ENCODE results near the gene SAMD4B.

The SAMD4B gene

DNA sequence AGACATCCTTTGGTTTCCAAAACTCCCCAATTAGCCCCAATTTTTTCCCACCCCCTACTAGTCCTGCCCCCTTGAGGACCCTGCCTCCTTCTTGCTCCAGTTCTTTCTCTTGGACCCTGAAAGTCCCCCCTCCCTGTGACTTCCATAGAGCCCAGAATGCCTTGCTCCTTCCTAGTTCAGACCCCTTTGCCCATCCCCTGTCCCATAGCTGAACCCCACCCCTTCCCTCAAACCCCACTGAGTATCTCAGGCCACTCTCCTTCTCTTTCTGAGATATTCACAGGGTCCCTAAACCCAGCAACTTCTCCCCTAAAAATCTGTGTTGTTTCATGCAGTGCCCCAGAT, 20.4 kb upstream of the SAMD4B start:
- TF ChIP-seq, protein P1, sequence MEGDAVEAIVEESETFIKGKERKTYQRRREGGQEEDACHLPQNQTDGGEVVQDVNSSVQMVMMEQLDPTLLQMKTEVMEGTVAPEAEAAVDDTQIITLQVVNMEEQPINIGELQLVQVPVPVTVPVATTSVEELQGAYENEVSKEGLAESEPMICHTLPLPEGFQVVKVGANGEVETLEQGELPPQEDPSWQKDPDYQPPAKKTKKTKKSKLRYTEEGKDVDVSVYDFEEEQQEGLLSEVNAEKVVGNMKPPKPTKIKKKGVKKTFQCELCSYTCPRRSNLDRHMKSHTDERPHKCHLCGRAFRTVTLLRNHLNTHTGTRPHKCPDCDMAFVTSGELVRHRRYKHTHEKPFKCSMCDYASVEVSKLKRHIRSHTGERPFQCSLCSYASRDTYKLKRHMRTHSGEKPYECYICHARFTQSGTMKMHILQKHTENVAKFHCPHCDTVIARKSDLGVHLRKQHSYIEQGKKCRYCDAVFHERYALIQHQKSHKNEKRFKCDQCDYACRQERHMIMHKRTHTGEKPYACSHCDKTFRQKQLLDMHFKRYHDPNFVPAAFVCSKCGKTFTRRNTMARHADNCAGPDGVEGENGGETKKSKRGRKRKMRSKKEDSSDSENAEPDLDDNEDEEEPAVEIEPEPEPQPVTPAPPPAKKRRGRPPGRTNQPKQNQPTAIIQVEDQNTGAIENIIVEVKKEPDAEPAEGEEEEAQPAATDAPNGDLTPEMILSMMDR (IDR thresholded peaks at IDR 0.05; ENCODE audit: extremely low read depth, missing control alignments), result no peak
- DNase-seq (ENCODE audit: low spot score), result no peak

DNA sequence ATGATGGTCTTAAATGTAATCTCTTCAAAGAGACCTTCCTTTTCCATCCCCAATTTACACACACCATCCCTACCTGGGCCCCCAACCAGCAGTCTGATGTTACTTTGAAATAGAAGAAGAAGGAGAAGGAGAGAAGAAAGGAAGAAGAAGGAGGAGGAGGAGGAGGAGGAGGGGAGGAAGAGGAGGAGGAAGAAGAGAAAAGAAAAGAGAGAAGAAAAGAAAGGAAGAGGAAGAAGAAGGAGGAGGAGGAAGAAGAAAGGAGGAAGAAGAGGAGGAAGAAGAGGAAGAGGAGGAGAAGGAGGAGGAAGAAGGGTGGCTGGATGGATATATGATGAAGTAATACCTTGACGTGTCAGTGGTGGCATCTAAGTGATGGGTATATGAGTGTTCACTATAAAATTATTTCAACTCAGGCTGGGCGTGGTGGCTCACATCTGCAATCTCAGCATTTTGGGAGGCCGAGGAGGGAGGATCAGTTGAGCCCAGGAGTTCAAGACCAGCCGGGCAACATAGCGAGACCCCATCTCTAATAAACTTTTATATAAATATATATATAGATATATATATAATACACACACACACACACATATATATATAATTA, 17.9 kb upstream of the SAMD4B start:
- TF ChIP-seq, protein P1 (IDR thresholded peaks at IDR 0.05; ENCODE audit: extremely low read depth, missing control alignments), result no peak
- DNase-seq (ENCODE audit: low spot score), result no peak

DNA sequence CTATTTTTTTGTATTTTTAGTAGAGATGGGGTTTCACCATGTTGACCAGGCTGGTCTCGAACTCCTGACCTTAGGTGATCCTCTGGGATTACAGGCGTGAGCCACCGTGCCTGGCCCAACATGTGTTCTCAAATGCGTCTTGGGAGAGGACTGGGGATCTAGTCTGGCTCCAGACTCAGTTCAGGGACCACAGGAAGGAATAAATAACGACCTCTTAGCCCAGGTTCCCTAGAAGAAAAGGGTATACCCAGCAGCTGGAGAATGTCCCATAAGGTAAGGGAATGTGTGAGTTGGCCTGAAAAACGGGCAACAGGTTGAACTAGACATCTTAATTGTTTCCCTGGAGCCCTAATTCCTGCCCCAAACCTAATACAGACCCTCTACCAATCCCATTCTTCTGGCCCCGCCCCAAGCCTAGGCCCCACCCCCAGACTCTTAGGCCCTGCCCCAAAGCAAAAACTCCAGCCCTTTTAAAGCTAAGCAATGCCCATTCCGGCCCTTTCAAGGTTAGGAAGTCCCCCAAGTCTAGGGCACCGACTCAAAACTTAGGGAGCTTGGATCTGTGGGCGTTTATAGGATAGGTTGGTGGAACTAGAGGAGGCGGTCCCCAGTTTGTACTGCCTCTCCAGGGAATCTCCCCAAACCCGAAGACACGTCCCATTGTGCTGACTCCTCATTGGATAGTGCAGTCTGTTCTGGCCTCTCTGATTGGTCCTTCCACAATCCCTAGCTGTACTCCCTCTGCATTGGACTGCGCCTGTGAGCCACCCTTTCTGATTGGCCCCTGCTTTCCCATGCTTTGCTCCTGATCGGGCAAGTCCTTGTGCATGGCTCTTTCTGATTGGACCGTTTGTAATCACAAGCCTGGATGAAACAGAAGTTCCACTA, 16.2 kb upstream of the SAMD4B start:
- DNase-seq (ENCODE audit: low spot score), result no peak
- TF ChIP-seq, protein P1 (IDR thresholded peaks at IDR 0.05; ENCODE audit: extremely low read depth, missing control alignments), result no peak

DNA sequence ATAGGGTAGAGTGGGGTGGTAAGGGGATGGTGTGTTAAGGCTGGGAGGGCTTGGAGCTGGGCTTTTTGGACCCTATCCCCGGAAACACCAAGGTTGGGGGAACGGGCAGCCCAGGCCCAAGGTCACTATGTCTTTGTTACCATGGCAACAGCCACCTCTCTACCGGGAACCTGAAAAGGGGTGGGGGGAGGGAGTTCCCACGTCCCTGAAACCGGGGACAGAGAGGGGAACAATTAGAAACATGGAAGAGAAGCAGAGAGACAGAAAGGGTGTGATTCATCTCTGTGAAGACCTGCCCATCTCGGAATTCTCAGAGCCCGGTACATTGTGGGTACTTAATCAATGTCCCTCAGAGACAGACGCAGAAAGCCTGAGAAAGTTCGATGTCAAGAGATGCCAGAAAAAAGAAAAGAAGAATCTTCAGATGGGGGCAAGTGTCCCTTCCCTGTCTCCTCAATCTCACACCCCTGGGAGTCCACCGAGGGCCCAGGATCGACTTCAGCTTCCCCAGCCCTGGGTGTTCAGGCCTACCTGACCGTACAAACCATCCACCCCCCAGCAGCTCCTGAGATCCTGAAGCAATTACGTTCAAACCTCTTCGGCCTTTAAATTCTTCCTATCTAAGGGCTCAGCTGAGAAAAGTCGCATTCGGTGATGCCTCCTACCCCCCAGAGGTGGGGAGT, 14.7 kb upstream of the SAMD4B start:
- no peak for DNase-seq (ENCODE audit: low spot score)
- TF ChIP-seq, protein P1 (IDR thresholded peaks at IDR 0.05; ENCODE audit: extremely low read depth, missing control alignments), result no peak

DNA sequence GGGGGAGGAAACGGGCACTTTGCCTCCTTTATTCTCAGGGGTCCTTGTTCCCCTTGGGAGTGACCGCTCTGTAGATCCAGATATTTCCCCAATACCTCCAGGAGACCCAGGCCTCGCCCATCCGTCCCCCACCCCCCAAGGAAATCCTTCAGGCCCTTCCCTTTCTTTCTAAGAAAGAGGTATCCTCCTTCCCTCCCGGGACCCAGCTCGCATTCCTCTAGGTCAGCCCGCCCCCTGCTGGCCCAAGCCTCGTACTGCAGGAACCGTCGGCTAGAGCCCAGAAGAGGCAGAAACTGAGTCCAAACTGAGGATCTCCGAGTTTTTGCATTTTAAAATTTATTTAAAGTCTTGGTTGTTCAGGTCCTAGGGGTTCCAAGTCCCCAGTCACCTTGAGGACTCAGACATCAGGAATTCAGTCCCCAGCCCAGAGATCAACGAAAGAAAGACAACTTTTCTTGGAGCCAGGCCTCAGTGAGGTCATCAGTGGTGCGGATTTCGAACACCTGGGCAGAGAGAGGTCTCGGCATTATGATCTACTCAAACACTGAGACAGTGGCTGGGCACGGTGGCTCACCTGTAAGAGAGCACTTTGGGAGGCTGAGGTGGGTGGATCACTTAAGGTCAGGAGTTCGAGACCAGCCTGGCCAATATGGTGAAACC, 14.0 kb upstream of the SAMD4B start:
- DNase-seq (ENCODE audit: low spot score), result peak; percentile 83
- TF ChIP-seq, protein P1 (IDR thresholded peaks at IDR 0.05; ENCODE audit: extremely low read depth, missing control alignments), result peak; percentile 87

DNA sequence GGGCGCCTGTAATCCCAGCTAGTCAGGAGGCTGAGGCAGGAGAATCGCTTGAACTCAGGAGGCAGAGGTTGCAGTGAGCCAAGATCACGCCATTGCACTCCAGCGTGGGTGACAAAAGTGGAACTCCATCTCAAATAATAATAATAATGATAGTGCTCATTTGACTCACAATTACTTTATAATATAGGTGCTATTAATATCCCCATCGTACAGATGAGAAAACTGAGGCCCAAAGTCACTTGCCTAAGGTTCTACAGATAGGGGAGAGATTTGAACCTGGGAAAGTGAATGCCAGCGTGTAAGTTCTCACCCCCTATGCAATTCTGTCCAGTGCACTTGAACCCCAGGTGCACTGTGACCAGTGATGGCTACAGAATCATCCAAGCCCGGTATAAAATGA, 12.3 kb upstream of the SAMD4B start:
- TF ChIP-seq, protein P1 (IDR thresholded peaks at IDR 0.05; ENCODE audit: extremely low read depth, missing control alignments), result no peak
- DNase-seq (ENCODE audit: low spot score), result no peak
